Immature natural killer cell (primary cell): ENCODE measurements around the gene ESRP2. TPM values are rescaled to one million over a fixed set of nuclear protein-coding genes. Genes with fewer than 3 reads are reported as not detected.

Experiments used
- DNase-seq, 3 donors: peaks; one replicate each; pipeline ENCODE4 v3.0.0; 2022; ENCODE audit warnings: mixed read lengths in 1 of 3
- H3K27ac Mint-ChIP-seq, 6 donors: one replicate each; pipeline ENCODE4 v1.8.0; 2020; ENCODE audit warnings: mixed read lengths in 6 of 6, mild to moderate bottlenecking in 5 of 6, inconsistent platforms in 4 of 6, moderate library complexity in 3 of 6
- H3K27me3 Mint-ChIP-seq, 3 donors: one replicate each; pipeline ENCODE4 v1.8.0; 2020 to 2021; ENCODE audit warnings: low read depth in 3 of 3, mild to moderate bottlenecking in 3 of 3, mixed read lengths in 3 of 3, moderate library complexity in 3 of 3, inconsistent platforms in 1 of 3
- H3K36me3 Mint-ChIP-seq, 3 donors: one replicate each; pipeline ENCODE4 v1.8.0; 2020; ENCODE audit warnings: mixed read lengths in 3 of 3, inconsistent platforms in 2 of 3, mild to moderate bottlenecking in 2 of 3
- H3K4me1 Mint-ChIP-seq, 2 donors: one replicate each; pipeline ENCODE4 v1.8.0; 2020; ENCODE audit warnings: inconsistent platforms in 2 of 2, mild to moderate bottlenecking in 2 of 2, mixed read lengths in 2 of 2, moderate library complexity in 1 of 2
- H3K4me3 Mint-ChIP-seq, 5 donors: one replicate each; pipeline ENCODE4 v1.8.0; 2020; ENCODE audit warnings: mild to moderate bottlenecking in 5 of 5, mixed read lengths in 5 of 5, inconsistent platforms in 3 of 5, moderate library complexity in 3 of 5
- H3K9me3 Mint-ChIP-seq, 6 donors: one replicate each; pipeline ENCODE4 v1.8.0; 2020; ENCODE audit warnings: mild to moderate bottlenecking in 6 of 6, mixed read lengths in 6 of 6, inconsistent platforms in 4 of 6, moderate library complexity in 3 of 6
- polyA plus RNA-seq, 3 donors: library from polyadenylated mRNA; unstranded; fragments of 300-500 nt; fragmentation: Illumina TruSeq; gene quantifications; one replicate each; pipeline ENCODE4 v1.2.3, GENCODE V29; 2021

The ESRP2 gene
- polyA plus RNA-seq, 3 donors from 2014 or later: 0.45 TPM; not detected in 2

DNA sequence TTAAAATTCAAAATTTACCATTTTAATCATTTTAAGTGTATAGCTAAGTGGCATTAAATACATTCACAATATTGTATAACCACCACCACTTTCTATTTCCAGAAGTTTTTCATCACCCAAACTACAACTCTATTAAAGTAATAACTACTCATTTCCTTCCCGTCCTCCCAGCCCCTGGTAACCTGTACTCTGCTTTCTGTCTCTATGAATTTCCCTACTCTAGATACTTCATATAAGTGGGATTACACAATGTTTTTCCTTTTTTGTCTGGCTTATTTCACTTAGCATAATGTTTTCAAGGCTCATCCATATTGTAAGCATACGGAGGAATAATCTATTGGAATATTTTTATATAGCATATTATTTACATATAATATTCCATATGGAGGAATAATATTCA lies 29.7 kb downstream of the ESRP2 start:
- H3K27me3 Mint-ChIP-seq: peaks cover 2 to 5% (median 4%) of the 10 kb centered on the region in 3 donors
- peak overlapping the region in 4 of 6 donors; percentile 29 to 82 (median 52) for H3K27ac Mint-ChIP-seq
- no peak for DNase-seq
- H3K9me3 Mint-ChIP-seq: no peaks in the 10 kb centered on the region
- no peak overlapping the region for H3K4me3 Mint-ChIP-seq
- peaks cover 21 to 36% of the 10 kb centered on the region in 2 donors for H3K4me1 Mint-ChIP-seq
- peaks cover 0 to 5% (median 0%) of the 10 kb centered on the region in 3 donors for H3K36me3 Mint-ChIP-seq

GRCh38 chr16:68202091-68202519 lies 33.8 kb downstream of the ESRP2 start:
- Mint-ChIP-seq H3K27me3 (peaks cover 2 to 3% (median 2%) of the 10 kb centered on the region in 3 donors), H3K36me3 (peaks cover 0 to 5% (median 0%) of the 10 kb centered on the region in 3 donors), H3K27ac (peak overlapping the region in 4 of 6 donors; percentile 14 to 79 (median 60)), H3K4me1 (peaks cover 21 to 38% of the 10 kb centered on the region in 2 donors), H3K4me3 (no peak overlapping the region), H3K9me3 (no peaks in the 10 kb centered on the region)
- no peak for DNase-seq

GRCh38 chr16:68200088-68200783 lies 35.7 kb downstream of the ESRP2 start:
- Mint-ChIP-seq H3K4me3 (no peak overlapping the region), H3K4me1 (peaks cover 15 to 25% of the 10 kb centered on the region in 2 donors), H3K27ac (peak overlapping the region; percentile 12 to 65 (median 19)), H3K9me3 (no peaks in the 10 kb centered on the region), H3K36me3 (peaks cover 0 to 5% (median 0%) of the 10 kb centered on the region in 3 donors), H3K27me3 (peaks cover 0 to 6% (median 2%) of the 10 kb centered on the region in 3 donors)
- no peak for DNase-seq

- Mint-ChIP-seq H3K4me3 (no peak overlapping the region), H3K27me3 (peaks cover 2 to 11% (median 4%) of the 10 kb centered on the region in 3 donors), H3K36me3 (peaks cover 0 to 8% (median 0%) of the 10 kb centered on the region in 3 donors), H3K9me3 (no peaks in the 10 kb centered on the region), H3K4me1 (peaks cover 14 to 41% of the 10 kb centered on the region in 2 donors), H3K27ac (peak overlapping the region in 1 of 6 donors; percentile 28)
- no peak for DNase-seq
These were observed 38.7 kb downstream of the ESRP2 start for GRCh38 chr16:68197250-68197649.

DNA sequence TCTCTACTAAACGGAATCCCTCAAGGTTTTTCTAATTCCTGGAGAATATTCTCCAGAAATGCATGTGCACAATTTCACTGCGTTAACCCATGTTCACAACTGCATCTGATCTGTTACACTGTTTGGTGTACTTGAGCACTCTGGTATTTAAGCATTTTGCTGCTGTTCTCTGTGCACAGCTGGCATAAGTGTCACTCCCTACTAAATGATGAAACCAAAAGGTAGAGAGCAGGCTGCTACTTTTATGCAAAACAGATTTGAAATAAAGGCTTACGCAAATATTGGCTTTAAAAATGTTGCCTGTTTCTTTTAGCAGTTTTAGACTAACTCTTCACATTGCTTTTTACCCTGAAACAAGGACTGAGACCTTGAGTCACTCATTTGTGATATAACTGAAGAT lies 41.7 kb downstream of the ESRP2 start:
- no peak for DNase-seq
- Mint-ChIP-seq H3K9me3 (no peaks in the 10 kb centered on the region), H3K4me3 (no peak overlapping the region), H3K36me3 (peaks cover 0 to 20% (median 11%) of the 10 kb centered on the region in 3 donors), H3K27ac (peak overlapping the region in 1 of 6 donors; percentile 41), H3K4me1 (peaks cover 11 to 42% of the 10 kb centered on the region in 2 donors), H3K27me3 (peaks cover 2 to 8% (median 4%) of the 10 kb centered on the region in 3 donors)

- no peak for DNase-seq
- Mint-ChIP-seq H3K9me3 (no peaks in the 10 kb centered on the region), H3K27ac (peak overlapping the region in 3 of 6 donors; percentile 7 to 59 (median 57)), H3K4me3 (no peak overlapping the region), H3K27me3 (peaks cover 4 to 21% (median 9%) of the 10 kb centered on the region in 3 donors), H3K36me3 (peaks cover 5 to 32% (median 11%) of the 10 kb centered on the region in 3 donors), H3K4me1 (peaks cover 16 to 57% of the 10 kb centered on the region in 2 donors)
These were observed 45.0 kb downstream of the ESRP2 start for GRCh38 chr16:68190736-68191510.

DNA sequence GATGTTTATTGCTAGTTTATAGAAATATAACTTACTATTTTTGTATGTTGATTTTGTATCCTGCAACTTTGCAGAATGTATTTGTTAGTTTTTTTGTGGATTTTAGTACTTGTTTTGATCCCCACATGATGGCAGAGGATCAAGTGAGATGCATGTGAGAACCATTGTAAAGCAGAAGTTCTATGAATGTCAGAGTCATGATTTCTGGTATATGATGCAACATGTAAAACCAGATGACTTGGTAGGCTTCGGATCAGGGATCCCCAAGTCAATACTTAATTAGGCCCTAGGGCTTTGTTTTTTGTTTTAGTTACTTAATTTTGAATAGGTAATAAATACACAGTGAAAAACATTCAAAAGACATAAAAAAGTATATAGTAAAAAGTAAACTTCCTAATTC lies 45.8 kb downstream of the ESRP2 start:
- DNase-seq: no peak
- H3K9me3 Mint-ChIP-seq: no peaks in the 10 kb centered on the region
- H3K4me1 Mint-ChIP-seq: peaks cover 18 to 59% of the 10 kb centered on the region in 2 donors
- H3K27ac Mint-ChIP-seq: no peak overlapping the region
- H3K27me3 Mint-ChIP-seq: peaks cover 2 to 18% (median 9%) of the 10 kb centered on the region in 3 donors
- peaks cover 5 to 35% (median 11%) of the 10 kb centered on the region in 3 donors for H3K36me3 Mint-ChIP-seq
- H3K4me3 Mint-ChIP-seq: no peak overlapping the region

DNA sequence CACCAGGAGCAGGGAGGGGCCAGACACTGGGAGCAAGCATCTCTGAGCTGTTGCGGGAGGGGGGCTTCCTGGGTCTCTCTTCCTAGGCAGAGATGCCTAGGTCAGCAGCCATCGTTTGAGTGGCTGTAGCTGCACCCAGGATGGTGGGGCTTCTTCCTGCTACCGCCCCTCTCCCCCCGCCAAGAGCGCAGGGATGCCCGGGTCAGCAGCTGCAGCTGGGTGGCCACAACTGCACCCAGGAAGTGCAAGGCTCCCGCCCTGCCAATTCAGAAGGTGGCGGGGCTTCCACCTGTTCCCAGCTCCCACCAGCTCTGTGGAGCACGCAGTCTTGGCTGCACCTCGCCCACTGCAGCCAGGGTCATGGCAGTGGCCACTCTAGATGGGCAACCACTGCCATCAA lies 47.8 kb downstream of the ESRP2 start:
- Mint-ChIP-seq H3K9me3 (no peaks in the 10 kb centered on the region), H3K27me3 (peaks cover 2 to 15% (median 9%) of the 10 kb centered on the region in 3 donors), H3K4me3 (no peak overlapping the region), H3K27ac (peak overlapping the region in 2 of 6 donors; percentile 17 to 39), H3K36me3 (peaks cover 14 to 45% (median 20%) of the 10 kb centered on the region in 3 donors), H3K4me1 (peaks cover 16 to 52% of the 10 kb centered on the region in 2 donors)
- no peak for DNase-seq

DNA sequence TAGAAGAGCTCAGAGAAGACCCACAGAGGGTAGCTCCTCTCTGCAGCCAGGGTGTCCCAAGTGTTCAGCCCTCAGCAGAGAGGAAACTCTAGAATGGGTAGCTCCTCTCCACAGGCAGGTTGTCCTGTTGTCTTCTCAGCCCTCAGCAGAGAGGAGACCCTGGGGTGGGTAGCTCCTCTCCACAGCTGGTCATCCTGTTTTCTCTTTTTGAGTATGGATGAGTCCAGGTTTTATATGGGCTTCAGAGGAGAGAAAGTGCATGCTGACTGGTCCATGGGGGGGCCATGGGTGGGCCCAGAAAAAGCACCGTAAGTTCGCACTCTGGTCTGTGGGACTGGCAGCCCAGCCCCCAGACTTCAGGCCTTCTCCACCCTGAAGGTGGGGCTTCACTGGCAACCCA lies 48.4 kb downstream of the ESRP2 start:
- peaks cover 16 to 50% of the 10 kb centered on the region in 2 donors for H3K4me1 Mint-ChIP-seq
- H3K27me3 Mint-ChIP-seq: peaks cover 2 to 15% (median 6%) of the 10 kb centered on the region in 3 donors
- peaks cover 16 to 44% (median 23%) of the 10 kb centered on the region in 3 donors for H3K36me3 Mint-ChIP-seq
- no peak for DNase-seq
- peak overlapping the region in 1 of 6 donors; percentile 71 for H3K27ac Mint-ChIP-seq
- H3K4me3 Mint-ChIP-seq: no peak overlapping the region
- no peaks in the 10 kb centered on the region for H3K9me3 Mint-ChIP-seq

DNA sequence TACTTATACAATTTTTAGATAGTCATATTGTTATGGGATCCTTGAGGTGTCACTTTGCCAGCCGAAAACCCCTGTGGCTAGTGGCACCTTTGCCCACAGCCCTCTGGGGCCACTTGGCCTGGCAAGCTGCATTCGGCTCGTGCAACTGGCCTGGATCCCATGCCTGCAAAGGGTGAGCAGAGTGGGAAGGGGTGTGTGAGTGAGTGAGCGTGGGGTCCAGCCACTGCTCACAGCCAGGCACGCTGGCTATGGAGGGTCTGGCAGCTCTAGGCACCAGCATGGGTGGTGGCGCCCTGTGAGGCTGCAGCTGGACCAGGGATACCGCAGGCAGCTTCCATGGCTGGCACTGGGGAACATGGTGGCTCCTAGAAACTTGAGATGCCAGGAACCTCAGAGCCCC lies 49.0 kb downstream of the ESRP2 start:
- H3K27ac Mint-ChIP-seq: peak overlapping the region in 4 of 6 donors; percentile 71 to 83 (median 75)
- peaks cover 2 to 17% (median 4%) of the 10 kb centered on the region in 3 donors for H3K27me3 Mint-ChIP-seq
- H3K4me3 Mint-ChIP-seq: no peak overlapping the region

GRCh38 chr16:68183046-68183445 lies 52.9 kb downstream of the ESRP2 start:
- peaks cover 22 to 48% (median 32%) of the 10 kb centered on the region in 3 donors for H3K36me3 Mint-ChIP-seq
- H3K27me3 Mint-ChIP-seq: peaks cover 2 to 17% (median 4%) of the 10 kb centered on the region in 3 donors
- no peak overlapping the region for H3K4me3 Mint-ChIP-seq
- DNase-seq: no peak
- H3K4me1 Mint-ChIP-seq: peaks cover 13 to 45% of the 10 kb centered on the region in 2 donors
- H3K9me3 Mint-ChIP-seq: no peaks in the 10 kb centered on the region
- peak overlapping the region in 2 of 6 donors; percentile 10 to 50 for H3K27ac Mint-ChIP-seq

More for the DNA sequence above, 49.0 kb downstream of the ESRP2 start:
- H3K36me3 Mint-ChIP-seq: peaks cover 20 to 46% (median 23%) of the 10 kb centered on the region in 3 donors
- no peaks in the 10 kb centered on the region for H3K9me3 Mint-ChIP-seq
- DNase-seq: no peak
- peaks cover 16 to 47% of the 10 kb centered on the region in 2 donors for H3K4me1 Mint-ChIP-seq

- no peak for DNase-seq
- H3K4me3 Mint-ChIP-seq: no peak overlapping the region
- H3K4me1 Mint-ChIP-seq: peaks cover 9 to 46% of the 10 kb centered on the region in 2 donors
- peak overlapping the region in 3 of 6 donors; percentile 13 to 58 (median 38) for H3K27ac Mint-ChIP-seq
- H3K27me3 Mint-ChIP-seq: peaks cover 0 to 3% (median 0%) of the 10 kb centered on the region in 3 donors
- no peaks in the 10 kb centered on the region for H3K9me3 Mint-ChIP-seq
- H3K36me3 Mint-ChIP-seq: peaks cover 25 to 51% (median 35%) of the 10 kb centered on the region in 3 donors
These were observed 56.1 kb downstream of the ESRP2 start for GRCh38 chr16:68179855-68180254.

DNA sequence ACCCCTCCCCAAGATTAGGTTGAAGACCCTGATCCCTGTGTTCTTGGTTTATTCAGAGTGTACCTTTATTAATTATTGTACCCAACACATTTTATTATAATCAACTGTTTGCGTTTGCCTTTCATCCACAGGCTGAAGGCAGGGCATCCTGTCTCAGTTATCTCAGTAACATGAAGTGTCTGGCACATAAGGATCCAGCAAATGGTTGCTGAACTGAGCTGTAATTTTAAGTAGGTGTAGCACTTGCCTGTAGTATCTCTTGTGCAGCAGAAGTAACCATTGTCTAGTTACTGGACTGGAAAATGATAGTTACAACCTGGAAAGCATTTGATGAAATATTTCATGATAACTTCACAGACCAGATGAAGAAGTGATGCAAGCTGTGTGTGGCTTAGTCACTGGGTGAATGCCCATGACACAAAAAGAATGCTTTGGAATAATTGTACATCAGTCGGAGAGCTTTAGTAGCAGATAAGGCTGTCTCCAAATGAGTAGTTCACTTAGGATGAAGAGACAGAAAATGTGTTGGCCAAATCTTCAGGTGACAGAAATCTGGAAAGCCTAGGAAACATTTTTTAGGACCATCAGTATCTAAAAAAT lies 56.6 kb downstream of the ESRP2 start:
- H3K27ac Mint-ChIP-seq: peak overlapping the region in 5 of 6 donors; percentile 26 to 58 (median 54)

More for the DNA sequence above, 56.6 kb downstream of the ESRP2 start:
- Mint-ChIP-seq H3K4me1 (peaks cover 9 to 46% of the 10 kb centered on the region in 2 donors), H3K36me3 (peaks cover 24 to 52% (median 35%) of the 10 kb centered on the region in 3 donors), H3K4me3 (no peak overlapping the region), H3K9me3 (no peaks in the 10 kb centered on the region), H3K27me3 (peaks cover 0 to 3% (median 0%) of the 10 kb centered on the region in 3 donors)
- DNase-seq: no peak
